Keratinocyte (primary cell): ENCODE results near the gene COX7B2. TPM values are rescaled to one million over a fixed set of nuclear protein-coding genes. Genes with fewer than 3 reads are reported as not detected.

ENCODE experiments used
- DNase-seq: peaks from one replicate; pipeline ENCODE4 v3.0.0-alpha.2; 2011; ENCODE audit warnings: low read depth, missing footprints, low spot score
- FAIRE-seq: peaks from 2 replicates; lab custom pipeline; 2011; peaks lifted over from hg19 to GRCh38; lab: Jason Lieb, UNC
- H2AFZ ChIP-seq: 2 replicates; pipeline ENCODE4 v1.6.0; 2012; ENCODE audit warnings: low read length, control low read depth, inconsistent platforms; ENCODE audit not compliant: control insufficient read depth
- H3K27ac ChIP-seq: 2 replicates; pipeline ENCODE4 v1.5.1; 2011; ENCODE audit warnings: low read length; ENCODE audit not compliant: control insufficient read depth, insufficient read depth
- H3K27me3 ChIP-seq: 3 replicates; pipeline ENCODE4 v1.6.0; 2011; ENCODE audit warnings: low read length; ENCODE audit not compliant: control insufficient read depth, insufficient read depth; ENCODE audit errors: extremely low read depth
- H3K36me3 ChIP-seq, 2 experiments: 2 replicates in 1 of 2; 3 replicates in 1 of 2; pipeline ENCODE4 v1.5.1; 2011; ENCODE audit warnings: low read length in 2 of 2, mild to moderate bottlenecking in 1 of 2; ENCODE audit not compliant: control insufficient read depth in 2 of 2, insufficient read depth in 2 of 2; ENCODE audit errors: extremely low read depth in 1 of 2
- H3K4me1 ChIP-seq: 3 replicates; pipeline ENCODE4 v1.5.1; 2011; ENCODE audit warnings: low read length; ENCODE audit not compliant: control insufficient read depth, insufficient read depth; ENCODE audit errors: extremely low read depth
- H3K4me2 ChIP-seq: 3 replicates; pipeline ENCODE4 v1.6.0; 2011; ENCODE audit warnings: low read depth, low read length; ENCODE audit not compliant: control insufficient read depth, insufficient read depth; ENCODE audit errors: extremely low read depth
- H3K4me3 ChIP-seq, 3 experiments: fragments of 200-600 bp in 1 of 3; sonication (generic) in 1 of 3; 2 replicates in 2 of 3; 3 replicates in 1 of 3; pipeline ENCODE4 v1.5.1; 2011 to 2016; ENCODE audit warnings: low read length in 3 of 3, mild to moderate bottlenecking in 3 of 3, control low read depth in 2 of 3, inconsistent platforms in 1 of 3, low read depth in 1 of 3, mixed read lengths in 1 of 3, mixed run types in 1 of 3, moderate library complexity in 1 of 3; ENCODE audit not compliant: control insufficient read depth in 2 of 3, insufficient read depth in 2 of 3; ENCODE audit errors: extremely low read depth in 1 of 3
- H3K79me2 ChIP-seq: 2 replicates; pipeline ENCODE4 v1.6.0; 2012; ENCODE audit warnings: low read length; ENCODE audit not compliant: control insufficient read depth, insufficient read depth
- H3K9ac ChIP-seq: 3 replicates; pipeline ENCODE4 v1.6.0; 2011; ENCODE audit warnings: low read length; ENCODE audit not compliant: control insufficient read depth, insufficient read depth; ENCODE audit errors: extremely low read depth
- H3K9me1 ChIP-seq: 3 replicates; pipeline ENCODE4 v1.6.0; 2011; ENCODE audit warnings: low read length; ENCODE audit not compliant: control insufficient read depth, insufficient read depth; ENCODE audit errors: extremely low read depth
- H3K9me3 ChIP-seq: 2 replicates; pipeline ENCODE4 v1.5.1; 2012; ENCODE audit warnings: low read depth, low read length; ENCODE audit not compliant: control insufficient read depth
- H4K20me1 ChIP-seq: 3 replicates; pipeline ENCODE4 v1.6.0; 2011; ENCODE audit warnings: low read length; ENCODE audit not compliant: control insufficient read depth, insufficient read depth; ENCODE audit errors: extremely low read depth
- CTCF ChIP-seq, 3 experiments: IDR thresholded peaks in 1 of 3; conservative IDR thresholded peaks in 1 of 3; optimal IDR thresholded peaks in 1 of 3; 2 replicates in 2 of 3; 3 replicates in 1 of 3; pipeline versions ENCODE3 to v1.5.1; 2011; ENCODE audit warnings: low read length in 3 of 3, mild to moderate bottlenecking in 3 of 3, moderate library complexity in 2 of 3, control low read depth in 1 of 3, inconsistent platforms in 1 of 3; ENCODE audit not compliant: insufficient read depth in 2 of 3; ENCODE audit errors: extremely low read depth in 1 of 3
- EZH2 ChIP-seq: IDR thresholded peaks from one replicate; pipeline ENCODE4 v1.6.1; 2012; ENCODE audit warnings: inconsistent platforms, mild to moderate bottlenecking, low read length, moderate library complexity
- dilution Hi-C: fragments of 300-500 bp; cut with MboI; formaldehyde crosslinking; loops from one replicate; pipeline ENCODE4 v1.7.0; 2020; ENCODE audit warnings: low sequenced_read_pairs; ENCODE audit not compliant: extremely low pct_ligation_motif_present
- polyA plus RNA-seq, 5 experiments: library from polyadenylated mRNA; depleted of rRNA in 3 of 5; stranded (reverse) in 3 of 5; stranded (forward) in 1 of 5; unstranded in 1 of 5; fragments of >200 nt; gene quantifications; 1 replicate in 1 of 5; 2 replicates in 3 of 5; 3 replicates in 1 of 5; pipeline versions ENCODE4 v1.2.1 to v1.2.3, GENCODE V29; 2011 to 2012; ENCODE audit warnings: missing spikeins in 2 of 5, low read depth in 1 of 5, low replicate concordance in 1 of 5

COX7B2 gene
- polyA plus RNA-seq, 1 donor (not counting 4 experiments of a cell fraction or from before 2014, with no cell fraction given) = not detected

DNA sequence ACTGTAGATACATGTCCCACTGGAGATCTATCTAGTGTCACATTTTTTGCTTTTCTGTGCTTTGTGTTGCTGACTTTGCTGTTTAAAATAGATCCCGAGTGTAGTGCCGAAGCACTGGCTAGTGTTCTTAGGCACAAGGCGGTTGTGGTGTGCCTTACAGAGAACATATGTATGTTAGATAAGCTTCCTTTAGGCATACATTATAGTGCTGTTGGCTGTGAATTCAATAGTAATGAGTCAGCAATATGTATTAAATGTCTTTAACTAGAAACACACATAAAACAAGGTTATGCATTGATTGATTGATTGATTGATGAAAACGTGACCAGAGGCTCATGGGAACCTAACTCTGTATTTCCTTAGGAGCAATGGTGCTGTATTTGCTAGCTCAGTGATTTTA lies 56.2 kb downstream of the COX7B2 start:
- H3K4me1 ChIP-seq = no peaks in the 10 kb centered on the region
- H3K9me3 ChIP-seq = no peaks in the 10 kb centered on the region
- TF ChIP-seq EZH2 (no peak), CTCF (optimal IDR thresholded peaks at IDR 0.05 in 1 of 3, IDR thresholded peaks at IDR 0.05 in 1 of 3, conservative IDR thresholded peaks at IDR 0.05 in 1 of 3; ENCODE audit: extremely low read depth in 1 of 3, insufficient read depth in 2 of 3, low read length in 3 of 3) (no peak)
- H3K4me2 ChIP-seq = no peak overlapping the region
- no peak overlapping the region for H3K9ac ChIP-seq
- no peak for FAIRE-seq
- dilution Hi-C loops = no loop called here
- no peaks in the 10 kb centered on the region for H4K20me1 ChIP-seq
- no peaks in the 10 kb centered on the region for H3K79me2 ChIP-seq
- no peaks in the 10 kb centered on the region for H3K9me1 ChIP-seq
- H3K36me3 ChIP-seq = no peaks in the 10 kb centered on the region
- DNase-seq = no peak
- no peak overlapping the region for H2AFZ ChIP-seq
- H3K27me3 ChIP-seq = no peaks in the 10 kb centered on the region
- no peak overlapping the region for H3K27ac ChIP-seq
- no peak overlapping the region for H3K4me3 ChIP-seq

DNA sequence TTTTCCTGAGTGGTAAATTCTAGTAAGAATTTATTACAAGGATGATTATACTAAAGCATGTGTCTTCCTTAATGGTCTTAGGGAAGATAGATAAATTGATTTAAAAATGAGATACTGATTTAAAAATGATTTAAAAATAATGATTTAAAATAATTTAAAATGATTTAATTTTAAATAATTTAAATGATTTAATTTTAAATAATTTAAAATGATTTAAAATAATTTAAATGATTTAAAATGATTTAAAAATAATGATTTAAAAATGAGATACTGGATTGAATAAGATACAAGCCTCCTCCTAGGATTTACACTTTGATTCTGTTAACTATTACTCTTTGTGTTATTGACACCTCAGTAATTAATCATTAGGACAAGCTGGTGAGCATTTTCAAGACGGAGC lies 59.0 kb downstream of the COX7B2 start:
- H2AFZ ChIP-seq = no peak overlapping the region

More for the DNA sequence above, 59.0 kb downstream of the COX7B2 start:
- no peak for TF ChIP-seq CTCF (optimal IDR thresholded peaks at IDR 0.05 in 1 of 3, IDR thresholded peaks at IDR 0.05 in 1 of 3, conservative IDR thresholded peaks at IDR 0.05 in 1 of 3; ENCODE audit: extremely low read depth in 1 of 3, insufficient read depth in 2 of 3, low read length in 3 of 3)
- Histone ChIP-seq H4K20me1 (no peaks in the 10 kb centered on the region), H3K4me2 (no peak overlapping the region), H3K4me3 (no peak overlapping the region), H3K9ac (no peak overlapping the region), H3K27ac (no peak overlapping the region), H3K27me3 (no peaks in the 10 kb centered on the region), H3K4me1 (no peaks in the 10 kb centered on the region), H3K9me1 (no peaks in the 10 kb centered on the region), H3K79me2 (no peaks in the 10 kb centered on the region), H3K36me3 (no peaks in the 10 kb centered on the region), H3K9me3 (no peaks in the 10 kb centered on the region)
- dilution Hi-C loops = no loop called here
- FAIRE-seq (no peak), DNase-seq (no peak)
